Measurements from ENCODE around the gene GPR37. TPM values are rescaled to one million over a fixed set of nuclear protein-coding genes. Genes with fewer than 3 reads are reported as not detected.

The GPR37 gene
- total and polyA plus RNA-seq, 2 donors (not counting 3 experiments of a cell fraction or from before 2014, with no cell fraction given), result 0.92 to 2.1 TPM

DNA sequence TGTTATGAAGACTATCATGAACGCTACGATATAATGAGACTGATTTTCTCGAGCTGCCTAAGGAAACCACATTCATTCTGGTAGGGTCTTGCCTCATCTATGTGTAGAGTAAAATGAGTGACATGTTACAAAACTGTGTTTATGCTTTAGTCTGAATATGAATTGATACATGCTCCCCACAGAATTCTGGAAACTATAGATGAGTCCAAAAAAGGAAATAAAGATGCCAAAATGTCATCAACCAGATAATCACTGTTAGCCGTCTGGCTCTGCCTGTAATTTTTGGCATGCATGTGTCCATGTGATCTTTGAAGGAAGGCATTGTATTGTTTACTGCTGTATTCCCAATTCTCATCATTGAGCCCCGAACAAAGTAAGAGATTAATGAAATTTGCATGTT, 42.6 kb upstream of the GPR37 start:
- ChIA-PET POLR2A (no interaction called here), CTCF (no interaction called here)
- Histone ChIP-seq H3K4me2 (ENCODE audit: insufficient read depth, low read length) (no peak overlapping the region), H4K20me1 (replicated peaks; ENCODE audit: control insufficient read depth, extremely low read depth, insufficient read depth, low read length) (no peaks in the 10 kb centered on the region), H3K9me1 (replicated peaks; ENCODE audit: control insufficient read depth, extremely low read depth, insufficient read depth, low read length) (no peaks in the 10 kb centered on the region), H3K27ac (ENCODE audit: insufficient read depth, low read depth, low read length) (no peak overlapping the region), H3K9me3 (replicated peaks; ENCODE audit: control insufficient read depth, insufficient read depth, low read length) (no peaks in the 10 kb centered on the region), H3K36me3 (ENCODE audit: control insufficient read depth in 2 of 2, extremely low read depth in 1 of 2, insufficient read depth in 2 of 2, low read length in 2 of 2) (no peaks in the 10 kb centered on the region), H3K4me3 (replicated peaks in 1 of 3; ENCODE audit: insufficient read depth in 1 of 3, low read depth in 1 of 3, low read length in 3 of 3) (no peak overlapping the region), H3K9ac (replicated peaks; ENCODE audit: extremely low read depth, insufficient read depth, low read length) (no peak overlapping the region), H3K4me1 (ENCODE audit: control insufficient read depth, extremely low read depth, insufficient read depth, low read length) (no peaks in the 10 kb centered on the region), H3K79me2 (ENCODE audit: control insufficient read depth, insufficient read depth, low read length) (no peaks in the 10 kb centered on the region), H2AFZ (ENCODE audit: low read depth, low read length) (no peak overlapping the region), H3K27me3 (ENCODE audit: control insufficient read depth in 2 of 2, insufficient read depth in 2 of 2, low read length in 2 of 2) (peaks cover 0 to 2% of the 10 kb centered on the region in 2 experiments)
- FAIRE-seq (no peak), DNase-seq (ENCODE audit: low read depth, low spot score) (no peak)
- intact Hi-C loops (cut with micrococcal nuclease) (no loop called here), dilution Hi-C loops (cut with MboI; ENCODE audit: extremely low pct_ligation_motif_present, low sequenced_read_pairs) (no loop called here)
- TF ChIP-seq GATA2 (IDR thresholded peaks at IDR 0.05; ENCODE audit: insufficient read depth, insufficient read length, low read depth, low read length), result no peak
- no TSS peak for BruUV-seq (replicated peaks)

DNA sequence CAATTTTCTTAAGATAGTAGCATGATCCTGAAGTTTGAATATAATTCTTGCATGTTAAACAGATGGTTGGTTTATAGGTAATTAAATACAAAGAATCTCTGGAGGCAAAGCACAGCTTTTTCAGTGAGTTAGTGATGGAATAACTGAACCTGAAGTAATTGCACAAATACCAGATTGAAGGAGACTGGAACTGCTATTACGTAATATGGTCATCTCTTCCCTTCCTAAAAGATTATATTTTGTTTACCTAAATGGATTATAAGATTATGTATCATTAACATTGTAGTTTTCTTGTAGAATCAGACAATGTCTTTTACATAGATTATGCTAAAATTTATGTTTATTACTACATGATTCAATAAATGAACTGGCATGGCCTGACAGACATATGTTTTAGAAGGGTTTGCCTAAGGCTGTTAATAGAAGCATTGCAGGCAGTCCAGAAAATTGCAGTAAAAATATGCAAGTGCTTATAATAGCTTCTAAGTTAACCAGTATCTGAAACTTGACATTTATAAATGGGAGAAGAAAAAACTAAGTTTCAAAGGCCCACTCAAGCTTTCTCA, 35.8 kb upstream of the GPR37 start:
- FAIRE-seq (no peak), DNase-seq (ENCODE audit: low read depth, low spot score) (no peak)
- Histone ChIP-seq H2AFZ (ENCODE audit: low read depth, low read length) (no peak overlapping the region), H3K9me3 (replicated peaks; ENCODE audit: control insufficient read depth, insufficient read depth, low read length) (no peaks in the 10 kb centered on the region), H3K4me3 (replicated peaks in 1 of 3; ENCODE audit: insufficient read depth in 1 of 3, low read depth in 1 of 3, low read length in 3 of 3) (no peak overlapping the region), H3K9ac (replicated peaks; ENCODE audit: extremely low read depth, insufficient read depth, low read length) (no peak overlapping the region), H3K9me1 (replicated peaks; ENCODE audit: control insufficient read depth, extremely low read depth, insufficient read depth, low read length) (no peaks in the 10 kb centered on the region), H3K79me2 (ENCODE audit: control insufficient read depth, insufficient read depth, low read length) (no peaks in the 10 kb centered on the region), H3K4me1 (ENCODE audit: control insufficient read depth, extremely low read depth, insufficient read depth, low read length) (no peaks in the 10 kb centered on the region), H3K36me3 (ENCODE audit: control insufficient read depth in 2 of 2, extremely low read depth in 1 of 2, insufficient read depth in 2 of 2, low read length in 2 of 2) (no peaks in the 10 kb centered on the region), H3K27ac (ENCODE audit: insufficient read depth, low read depth, low read length) (no peak overlapping the region), H3K27me3 (ENCODE audit: control insufficient read depth in 2 of 2, insufficient read depth in 2 of 2, low read length in 2 of 2) (peaks cover 0 to 2% of the 10 kb centered on the region in 2 experiments), H4K20me1 (replicated peaks; ENCODE audit: control insufficient read depth, extremely low read depth, insufficient read depth, low read length) (no peaks in the 10 kb centered on the region), H3K4me2 (ENCODE audit: insufficient read depth, low read length) (no peak overlapping the region)
- POLR2A ChIA-PET, result no interaction called here
- dilution Hi-C loops (cut with MboI; ENCODE audit: extremely low pct_ligation_motif_present, low sequenced_read_pairs), result no loop called here
- intact Hi-C loops (cut with micrococcal nuclease), result no loop called here
- TF ChIP-seq POLR2AphosphoS5 (IDR thresholded peaks at IDR 0.05; ENCODE audit: insufficient read depth, low read depth, low read length), result no peak
- no peak for TF ChIP-seq FOS (IDR thresholded peaks at IDR 0.05; ENCODE audit: borderline replicate concordance, insufficient read depth, low read length)
- TF ChIP-seq POLR2A (IDR thresholded peaks at IDR 0.05; ENCODE audit: low read depth, low read length), result no peak
- CTCF ChIA-PET, result no interaction called here
- BruUV-seq (replicated peaks), result no TSS peak

Measured in endothelial cell of umbilical vein (primary cell).